Stimulated activated CD4-positive, alpha-beta T cell treated with anti-CD3 and anti-CD28 coated beads, Interleukin-2, amount 100 ng/mL, for 4 hours (primary cell): ENCODE data around the gene CCDC194.

Experiments used
- DNase-seq: peaks from one replicate; pipeline ENCODE4 v3.0.0-alpha.2; 2020; ENCODE audit warnings: low read depth

Gene CCDC194

DNA sequence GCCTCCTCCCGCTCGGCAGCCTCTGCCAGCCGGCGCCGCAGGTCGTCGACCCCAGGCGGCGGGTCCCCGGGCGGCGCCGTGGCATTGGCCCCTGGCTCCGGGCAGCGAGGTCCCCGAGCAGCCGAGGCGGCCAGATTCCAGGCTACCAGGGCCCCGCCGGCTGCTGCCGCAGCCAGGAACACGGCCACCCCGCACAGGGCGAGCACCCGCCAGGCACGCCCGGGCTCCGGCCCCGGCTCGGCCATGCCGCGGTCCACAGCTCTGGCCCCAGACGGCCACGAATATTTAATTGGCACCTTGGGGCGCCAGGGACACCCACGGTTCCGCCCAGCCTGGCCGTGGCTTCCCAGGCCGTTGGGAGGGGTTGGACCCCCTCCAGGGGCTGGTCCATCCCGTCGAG lies at the start of gene CCDC194:
Gene CCDC194 (minus strand): TSS at position 283 of the 400 bp plus-strand sequence. CDS start 38 bp downstream, at position 245.
- DNase-seq = no peak

DNA sequence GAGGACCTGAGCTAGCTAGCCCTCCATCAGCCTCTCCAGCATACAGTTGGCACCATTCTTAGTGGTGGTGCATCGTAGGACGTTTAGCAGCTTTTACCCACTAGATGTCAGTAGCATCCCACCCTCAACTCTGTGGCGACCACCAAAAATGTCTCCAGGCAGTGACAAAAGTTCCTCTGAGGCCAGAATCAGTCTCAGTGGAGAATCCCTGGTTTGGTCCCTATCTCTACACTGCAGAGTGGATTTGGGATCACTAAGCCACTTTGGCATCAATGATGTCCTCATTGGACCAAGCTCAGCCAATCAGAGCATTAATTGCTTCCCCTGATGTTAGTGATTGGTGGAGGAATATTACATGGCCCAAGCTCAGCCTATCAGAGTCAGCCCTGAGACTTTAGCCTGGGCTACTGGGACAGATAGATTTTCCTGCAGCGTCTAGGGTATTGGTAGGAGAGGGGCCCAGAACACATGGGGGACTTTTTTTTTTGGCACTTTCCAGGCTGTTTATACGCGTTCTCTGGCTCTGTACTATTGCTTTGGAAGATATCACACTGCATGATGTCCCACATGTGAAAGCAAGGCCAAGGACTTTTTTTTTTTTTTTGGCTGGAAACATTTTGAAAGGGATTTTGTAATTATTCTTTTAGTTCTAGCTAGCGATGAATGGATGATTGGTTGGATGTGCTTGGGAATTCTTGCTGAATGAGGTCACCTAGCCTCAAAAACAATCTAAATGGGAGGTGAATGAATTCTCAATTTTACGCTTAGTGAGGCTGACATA lies 47.4 kb upstream of the CCDC194 start:
- no peak for DNase-seq

DNA sequence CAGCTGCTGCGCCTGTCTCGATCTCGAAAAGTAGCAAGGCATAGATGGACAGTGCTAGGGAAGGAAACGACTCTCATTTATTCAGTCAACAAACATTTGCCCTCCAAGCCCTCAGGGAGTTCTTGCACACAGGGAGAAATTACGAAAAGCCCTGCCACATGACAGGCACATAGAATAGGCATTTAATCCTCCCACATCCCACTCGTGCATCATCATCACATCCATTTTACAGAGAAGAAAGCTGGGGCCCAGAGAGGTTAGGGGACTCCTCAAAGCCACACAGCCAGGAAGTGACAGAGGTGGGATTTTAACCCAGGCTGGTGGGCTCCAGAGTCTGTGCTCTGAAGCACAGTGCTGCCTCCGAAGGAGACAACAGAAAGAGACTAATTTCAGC lies 42.9 kb upstream of the CCDC194 start:
- no peak for DNase-seq

DNA sequence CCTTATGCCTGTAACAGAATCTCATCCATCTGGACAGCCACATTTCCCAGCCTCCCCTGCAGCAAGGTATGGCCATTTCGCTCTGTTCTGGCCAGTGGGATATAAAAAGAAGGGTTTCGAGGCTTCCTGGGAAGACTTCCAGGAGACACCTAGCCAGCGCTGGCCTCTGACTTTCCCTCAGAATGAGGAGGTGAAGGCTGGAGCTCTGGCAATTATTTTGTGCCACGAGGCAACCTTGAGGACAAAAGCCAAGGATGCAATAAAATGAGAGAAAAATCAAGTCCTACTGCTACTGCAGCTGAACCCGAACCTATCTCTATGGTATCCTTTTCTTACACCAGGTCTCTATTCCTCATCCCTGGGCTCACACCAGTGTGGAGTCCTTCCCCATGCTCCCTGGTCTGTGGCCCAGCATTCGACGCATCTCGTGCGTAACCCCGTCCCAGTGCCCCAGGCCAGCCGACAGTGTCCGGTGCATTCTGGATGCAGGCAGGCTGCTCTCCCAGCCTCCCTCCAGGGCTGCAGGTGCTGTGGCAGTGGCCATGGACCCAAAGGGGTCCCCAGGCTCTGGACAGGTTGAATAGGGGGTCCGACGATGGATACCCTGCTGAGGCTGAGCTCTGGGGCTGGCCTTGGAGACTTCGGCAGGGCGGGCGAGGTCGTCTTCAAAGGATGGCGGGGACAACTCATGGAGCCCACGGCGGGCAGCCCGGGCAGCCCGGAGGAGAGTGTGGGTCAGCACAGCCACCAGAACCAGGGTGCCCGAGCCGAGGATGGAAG lies 42.3 kb upstream of the CCDC194 start:
- DNase-seq = no peak

GRCh38 chr19:17435218-17435617 lies 41.2 kb upstream of the CCDC194 start:
- DNase-seq = no peak

DNA sequence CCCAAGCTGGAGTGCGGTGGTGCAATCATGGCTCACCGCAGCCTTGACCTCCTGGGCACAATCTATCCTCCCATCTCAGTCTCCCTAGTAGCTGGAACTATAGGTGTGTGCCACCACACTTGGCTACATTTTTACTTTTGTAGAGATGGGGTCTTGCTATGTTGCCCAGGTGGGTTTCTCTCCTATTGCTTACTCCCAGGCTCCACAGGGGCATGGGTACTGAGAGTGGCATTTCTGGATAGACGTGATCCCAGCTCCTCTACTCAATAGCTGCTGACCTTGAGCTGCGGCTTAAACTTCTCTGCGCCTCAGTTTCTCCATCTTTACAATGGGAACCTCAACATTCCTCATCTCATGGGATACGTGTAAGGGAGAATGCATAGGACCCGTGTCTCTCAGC lies 37.4 kb upstream of the CCDC194 start:
- DNase-seq = no peak

GRCh38 chr19:17429641-17430113 lies 35.7 kb upstream of the CCDC194 start:
- DNase-seq = no peak

DNA sequence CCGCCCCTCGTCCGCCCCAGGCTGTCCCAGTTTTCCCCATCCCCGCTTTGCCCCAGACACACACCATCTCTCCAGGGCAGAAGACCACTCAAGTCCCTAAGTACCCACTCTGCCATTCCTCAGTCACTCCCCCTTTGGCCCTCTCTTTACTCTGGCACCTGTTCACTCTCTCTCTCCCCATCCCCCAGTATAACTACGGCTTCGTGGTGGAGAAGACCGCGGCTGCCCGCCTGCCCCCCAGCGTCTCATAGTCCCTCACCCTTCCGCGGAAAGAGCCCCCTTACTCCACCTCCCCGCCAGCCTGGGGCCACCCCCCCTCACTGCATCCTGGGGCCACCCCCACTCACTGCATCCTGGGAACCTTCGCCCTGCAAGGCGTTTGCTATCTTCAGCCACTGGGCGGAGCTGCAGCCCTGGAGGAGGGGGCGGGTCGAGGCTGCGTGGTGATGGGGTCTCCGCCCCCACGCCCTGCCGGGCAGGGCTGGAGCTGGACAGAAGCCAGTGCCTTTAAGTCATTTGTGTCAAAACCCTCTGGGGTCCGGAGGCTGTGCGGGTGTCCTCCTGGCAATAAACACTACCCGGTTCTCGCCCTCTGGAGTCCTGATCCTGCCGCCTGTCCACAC lies 30.9 kb upstream of the CCDC194 start:
- no peak for DNase-seq

DNA sequence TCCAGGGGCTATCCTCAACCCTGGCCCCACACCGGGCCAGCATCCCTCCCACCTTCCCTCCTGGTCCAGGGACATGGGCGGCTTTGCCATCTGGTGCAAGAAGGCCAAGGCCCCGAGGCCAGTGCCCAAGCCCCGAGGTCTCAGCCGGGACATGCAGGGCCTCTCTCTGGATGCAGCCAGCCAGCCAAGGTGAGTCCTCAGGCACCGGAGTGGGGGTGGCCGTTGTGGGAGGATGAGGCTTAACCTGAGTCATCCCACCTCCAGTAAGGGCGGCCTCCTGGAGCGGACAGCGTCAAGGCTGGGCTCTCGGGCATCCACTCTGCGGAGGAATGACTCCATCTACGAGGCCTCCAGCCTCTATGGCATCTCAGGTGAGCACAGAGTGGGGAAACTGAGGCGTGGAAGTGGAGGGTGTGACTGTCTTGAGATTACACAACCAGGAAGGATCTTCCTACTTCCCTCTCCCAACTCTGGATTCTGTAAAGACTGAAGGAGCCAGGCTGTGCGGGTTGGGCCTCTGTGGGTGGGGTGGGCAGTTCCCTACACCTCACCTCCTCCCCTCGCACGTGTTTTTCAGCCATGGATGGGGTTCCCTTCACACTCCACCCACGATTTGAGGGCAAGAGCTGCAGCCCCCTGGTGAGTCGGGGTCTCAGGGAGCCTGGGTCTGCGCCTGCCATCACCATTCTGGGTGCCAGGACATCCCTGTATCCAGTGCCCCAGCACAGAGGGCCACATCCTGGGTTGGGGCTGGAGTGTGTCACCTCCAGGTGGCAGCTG lies 29.6 kb upstream of the CCDC194 start:
- DNase-seq = no peak

DNA sequence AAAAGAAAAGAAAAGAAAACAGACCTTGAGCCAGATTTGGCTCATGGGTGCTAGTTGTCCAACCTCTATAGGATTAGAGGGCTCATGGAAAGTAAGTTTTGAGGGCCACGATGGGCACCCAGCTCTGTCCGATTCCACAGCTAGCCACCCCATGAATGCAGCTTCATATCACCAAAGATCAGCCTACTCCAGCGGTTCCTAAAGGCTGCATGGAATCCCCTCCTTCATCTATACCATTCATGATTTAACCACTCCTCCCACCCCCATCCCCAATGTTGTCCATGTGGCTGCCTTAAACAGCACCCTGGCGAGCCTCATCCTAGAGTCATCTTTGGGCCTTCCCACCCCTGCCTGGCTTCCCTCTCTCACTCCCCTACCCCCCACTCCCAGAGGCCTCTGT lies 27.9 kb upstream of the CCDC194 start:
- DNase-seq = no peak

DNA sequence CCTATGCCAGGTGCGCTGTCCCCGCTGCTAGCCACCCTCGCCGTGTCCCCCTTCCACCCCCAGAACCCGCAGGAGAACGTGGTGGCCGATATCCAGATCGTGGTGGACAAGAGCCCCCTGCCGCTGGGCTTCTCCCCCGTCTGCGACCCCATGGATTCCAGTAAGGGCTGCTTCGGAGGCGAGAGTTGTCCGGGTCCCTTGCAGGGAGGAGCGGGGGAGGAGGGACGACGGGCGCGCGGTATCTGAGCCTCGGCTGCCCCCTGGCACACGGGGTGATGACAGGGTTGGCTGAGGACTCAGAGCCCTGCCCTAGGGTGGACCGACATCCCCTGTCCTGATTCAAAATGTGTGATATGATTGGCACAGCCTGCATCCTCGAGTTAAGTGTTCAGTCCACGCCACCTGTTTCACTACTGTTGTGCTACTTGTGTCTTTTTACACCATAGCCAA lies 26.5 kb upstream of the CCDC194 start:
- DNase-seq = no peak

- peak; percentile 94 for DNase-seq
These were observed 25.9 kb upstream of the CCDC194 start, which contains the start of gene MVB12A for GRCh38 chr19:17419621-17420474. TSS of gene MVB12A (plus strand) at chr19:17420047. CDS start at chr19:17420136, 89 bp downstream.

- no peak for DNase-seq
These were observed 25.2 kb upstream of the CCDC194 start for GRCh38 chr19:17419154-17419620.

DNA sequence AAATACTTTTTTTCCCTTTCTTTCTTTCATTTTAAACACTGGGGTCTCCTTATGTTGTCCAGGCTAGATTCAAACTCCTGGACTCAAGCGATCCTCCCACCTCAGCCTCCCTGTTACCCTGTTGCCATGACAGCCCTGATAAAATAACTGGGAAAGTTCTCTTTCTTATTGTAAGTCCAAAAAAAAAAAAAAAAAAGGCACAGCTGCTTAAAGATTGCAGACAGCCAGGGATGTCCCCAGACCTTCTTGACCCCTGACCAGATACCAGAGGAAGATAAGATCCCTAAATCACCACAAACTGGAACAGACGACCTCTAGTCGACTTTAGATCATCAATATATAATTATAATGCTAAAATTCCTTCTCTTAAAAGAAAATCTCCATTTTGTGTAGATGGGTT lies 24.7 kb upstream of the CCDC194 start:
- DNase-seq = no peak

- no peak for DNase-seq
These were observed 21.1 kb upstream of the CCDC194 start for GRCh38 chr19:17415121-17415520.

DNA sequence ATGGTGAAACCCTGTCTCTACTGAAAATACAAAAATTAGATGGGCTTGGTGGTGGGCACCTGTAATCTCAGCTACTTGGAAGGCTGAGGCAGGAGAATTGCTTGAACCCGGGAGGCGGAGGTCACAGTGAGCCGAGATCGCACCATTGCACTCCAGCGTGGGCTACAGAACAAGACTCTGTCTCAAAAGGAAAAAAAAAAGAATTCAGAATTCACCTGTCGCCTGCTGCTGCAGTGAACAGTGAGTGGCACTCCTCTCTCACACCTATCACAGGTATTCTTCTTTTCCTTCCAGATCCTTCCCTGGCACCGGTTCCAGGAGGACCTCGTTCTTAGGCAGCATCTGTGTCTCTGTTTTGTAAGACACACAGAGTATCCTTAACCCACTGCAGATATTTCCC lies 20.1 kb upstream of the CCDC194 start:
- no peak for DNase-seq

DNA sequence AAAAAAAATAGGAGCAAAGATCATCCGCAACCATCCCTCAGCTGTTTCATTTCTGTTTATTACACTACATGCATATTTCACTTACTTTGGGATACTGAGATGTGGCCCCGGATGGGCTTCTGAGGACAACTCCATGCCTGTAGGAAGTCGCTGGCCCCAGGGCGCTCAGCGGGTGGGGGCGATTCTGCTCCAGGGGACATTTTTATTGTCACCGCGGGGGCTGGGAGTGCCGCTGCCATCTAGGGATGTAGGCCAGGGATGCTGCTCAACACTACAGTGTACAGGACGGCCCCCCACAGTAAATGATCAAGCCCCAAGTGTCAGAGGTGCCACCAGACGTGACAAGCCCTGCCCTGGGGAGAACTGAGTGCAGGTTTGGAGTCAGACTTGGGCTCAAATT lies 17.8 kb upstream of the CCDC194 start:
- DNase-seq = no peak

- no peak for DNase-seq
These were observed 16.0 kb upstream of the CCDC194 start for GRCh38 chr19:17409990-17410389.

- no peak for DNase-seq
These were observed 12.8 kb upstream of the CCDC194 start for GRCh38 chr19:17406887-17407196.

DNA sequence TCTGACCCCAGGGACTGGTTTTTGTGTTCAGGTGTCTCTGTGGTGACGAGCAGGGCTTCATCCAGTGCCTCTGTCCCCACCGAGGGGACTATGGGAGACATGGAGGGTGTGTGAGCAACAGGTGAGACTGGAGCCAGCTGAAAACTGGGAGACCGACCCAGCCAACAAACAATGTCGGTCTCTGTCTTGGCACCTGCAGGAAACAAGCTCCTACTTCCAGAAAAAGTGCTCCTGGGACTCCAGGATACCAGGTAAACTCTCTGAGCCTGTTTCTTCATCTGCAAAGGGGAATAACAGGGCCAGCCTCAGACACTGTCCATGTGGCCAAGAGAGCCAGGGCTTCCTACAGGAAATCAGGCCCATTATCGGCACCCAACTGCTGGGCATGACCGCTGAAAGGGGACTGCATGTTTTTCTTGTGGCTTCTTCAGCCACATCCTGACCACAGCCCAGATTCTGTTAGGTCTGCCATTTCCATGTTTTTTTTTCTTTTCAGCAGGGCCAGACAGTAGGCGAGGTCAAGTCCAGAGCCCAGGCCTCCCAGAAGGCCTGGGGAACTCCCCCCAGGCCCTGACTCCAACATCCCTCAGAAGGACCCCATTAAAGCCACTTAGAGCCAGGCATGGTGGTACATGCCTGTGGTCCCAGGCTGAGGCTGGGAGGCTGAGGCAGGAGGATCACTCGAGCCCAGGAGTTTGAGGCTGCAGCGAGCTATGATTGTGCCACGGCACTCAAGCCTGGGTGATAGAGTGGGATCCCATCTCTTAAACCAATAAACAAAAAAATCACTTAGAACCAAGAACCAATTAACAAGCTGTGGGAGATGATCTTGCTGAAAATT lies 12.3 kb upstream of the CCDC194 start:
- no peak for DNase-seq
